CD8-positive, alpha-beta memory T cell (primary cell): ENCODE measurements around the gene HJURP. TPM values are rescaled to one million over a fixed set of nuclear protein-coding genes. Genes with fewer than 3 reads are reported as not detected.
A peak's percentile ranks its signal among the peaks of the same experiment; 100 is the strongest.

Source experiments
- CTCF ChIA-PET: fragments of 350-600 bp; sonication (Branson Sonifier 250); formaldehyde crosslinking; loops from one replicate; lab custom pipeline; 2021; ENCODE audit warnings: antibody characterized with exemption; lab: Charles Lee
- POLR2A ChIA-PET: fragments of 350-600 bp; sonication (Branson Sonifier 250); formaldehyde crosslinking; loops from one replicate; lab custom pipeline; 2021; ENCODE audit warnings: antibody characterized with exemption; lab: Charles Lee
- DNase-seq, 5 donors: peaks; one replicate each; pipeline versions ENCODE4 v3.0.0 to v3.0.0-alpha.2; 2020 to 2022; ENCODE audit warnings: mixed read lengths in 1 of 5
- H3K27ac ChIP-seq: one replicate; pipeline ENCODE4 v1.7.0; 2013; ENCODE audit warnings: low read depth, mild to moderate bottlenecking, low read length, moderate library complexity
- H3K27me3 ChIP-seq: 2 replicates; pipeline ENCODE4 v1.7.0; 2013; ENCODE audit warnings: low read length, mild to moderate bottlenecking; ENCODE audit not compliant: insufficient read depth, poor library complexity, severe bottlenecking
- H3K36me3 ChIP-seq: 2 replicates; pipeline ENCODE4 v1.7.0; 2013; ENCODE audit warnings: mild to moderate bottlenecking, low read length, moderate library complexity; ENCODE audit not compliant: insufficient read depth
- H3K4me1 ChIP-seq: 2 replicates; pipeline ENCODE4 v1.7.0; 2013; ENCODE audit warnings: mild to moderate bottlenecking, low read length, moderate library complexity; ENCODE audit not compliant: insufficient read depth
- H3K4me3 ChIP-seq: 2 replicates; pipeline ENCODE4 v1.7.0; 2013; ENCODE audit warnings: mild to moderate bottlenecking, low read length
- H3K9me3 ChIP-seq: 2 replicates; pipeline ENCODE4 v1.7.0; 2013; ENCODE audit warnings: mild to moderate bottlenecking, low read length
- H3K27ac Mint-ChIP-seq, 8 donors: one replicate each; pipeline ENCODE4 v1.8.0; 2020 to 2021; ENCODE audit warnings: mixed read lengths in 8 of 8, mild to moderate bottlenecking in 6 of 8, inconsistent platforms in 3 of 8, moderate library complexity in 3 of 8
- H3K27me3 Mint-ChIP-seq, 2 donors: one replicate each; pipeline ENCODE4 v1.8.0; 2020 to 2021; ENCODE audit warnings: mixed read lengths in 2 of 2, mild to moderate bottlenecking in 1 of 2, moderate library complexity in 1 of 2
- H3K36me3 Mint-ChIP-seq, 3 donors: one replicate each; pipeline ENCODE4 v1.8.0; 2020 to 2021; ENCODE audit warnings: mixed read lengths in 3 of 3, inconsistent platforms in 1 of 3, mild to moderate bottlenecking in 1 of 3
- H3K4me1 Mint-ChIP-seq, 3 donors: one replicate each; pipeline ENCODE4 v1.8.0; 2020 to 2021; ENCODE audit warnings: mixed read lengths in 3 of 3, inconsistent platforms in 1 of 3, mild to moderate bottlenecking in 1 of 3
- H3K4me3 Mint-ChIP-seq, 7 donors: one replicate each; pipeline ENCODE4 v1.8.0; 2020 to 2021; ENCODE audit warnings: mixed read lengths in 7 of 7, mild to moderate bottlenecking in 6 of 7, moderate library complexity in 4 of 7, inconsistent platforms in 2 of 7
- H3K9me3 Mint-ChIP-seq, 5 donors: one replicate each; pipeline ENCODE4 v1.8.0; 2020 to 2022; ENCODE audit warnings: mixed read lengths in 5 of 5, mild to moderate bottlenecking in 3 of 5, moderate library complexity in 2 of 5, inconsistent platforms in 1 of 5
- polyA plus RNA-seq: library from polyadenylated mRNA; unstranded; fragments of 300-500 nt; fragmentation: Illumina TruSeq; gene quantifications from one replicate; pipeline ENCODE4 v1.2.3, GENCODE V29; 2021
- total RNA-seq, 2 experiments: library from RNA; stranded (reverse); gene quantifications; one replicate each; pipeline ENCODE4 v1.2.3, GENCODE V29; 2021

The HJURP gene
- total and polyA plus RNA-seq, 3 experiments from 2014 or later = 37.9 to 41.2 TPM; not detected in 1

DNA sequence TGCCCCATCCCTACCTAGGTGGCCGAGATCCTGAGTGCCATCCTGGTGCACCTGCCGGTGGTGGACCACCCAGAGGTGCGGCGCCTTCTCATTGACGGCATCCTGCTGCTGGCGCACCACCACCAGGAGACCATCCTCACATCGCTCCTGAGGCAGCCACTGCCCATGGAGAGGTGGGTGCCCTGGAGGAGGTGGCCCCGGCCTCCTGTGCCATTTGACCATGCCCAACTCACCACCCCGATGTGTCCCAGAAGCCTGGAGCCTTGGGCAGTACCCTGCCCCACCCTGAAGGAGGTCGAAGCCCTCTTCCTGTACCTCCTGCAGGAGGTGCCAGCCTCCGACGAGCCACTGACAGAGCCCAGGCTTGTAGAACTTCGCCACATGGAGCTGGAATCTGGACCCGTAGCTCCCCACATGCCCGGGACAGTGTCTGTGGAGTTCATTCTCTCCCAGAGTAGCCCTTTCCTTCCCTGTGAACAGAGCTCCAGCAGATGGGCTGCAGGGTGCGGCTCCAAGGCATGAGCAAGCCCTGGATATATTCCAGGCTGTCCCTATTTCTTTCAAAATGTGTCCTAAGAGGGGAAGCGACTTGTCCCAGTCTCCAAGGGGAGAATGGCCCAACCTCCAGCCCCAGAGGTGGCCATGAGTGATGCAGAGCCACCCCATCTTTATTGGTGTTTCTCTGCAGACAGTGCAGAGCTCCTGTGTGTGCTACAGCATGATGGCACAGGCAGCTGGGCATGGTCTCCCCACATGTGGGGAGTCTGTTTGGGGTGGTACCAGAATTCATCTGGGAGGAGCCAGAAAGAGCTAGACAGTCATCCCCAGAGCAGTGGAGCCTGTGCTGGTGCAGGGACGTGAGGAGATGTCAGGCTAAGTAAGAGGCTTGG lies 34.2 kb downstream of the HJURP start:
- H3K36me3 Mint-ChIP-seq = no peaks in the 10 kb centered on the region
- Histone ChIP-seq H3K27ac (no peak overlapping the region), H3K27me3 (no peaks in the 10 kb centered on the region), H3K4me1 (no peaks in the 10 kb centered on the region), H3K9me3 (no peaks in the 10 kb centered on the region), H3K4me3 (no peak overlapping the region), H3K36me3 (no peaks in the 10 kb centered on the region)
- H3K9me3 Mint-ChIP-seq = no peaks in the 10 kb centered on the region
- no peak overlapping the region for H3K4me3 Mint-ChIP-seq
- DNase-seq = peak in 1 of 5 donors; percentile 37
- H3K27ac Mint-ChIP-seq = no peak overlapping the region
- CTCF ChIA-PET = no interaction called here
- H3K4me1 Mint-ChIP-seq = no peaks in the 10 kb centered on the region
- H3K27me3 Mint-ChIP-seq = peaks cover 3 to 32% of the 10 kb centered on the region in 2 donors
- POLR2A ChIA-PET = no interaction called here

DNA sequence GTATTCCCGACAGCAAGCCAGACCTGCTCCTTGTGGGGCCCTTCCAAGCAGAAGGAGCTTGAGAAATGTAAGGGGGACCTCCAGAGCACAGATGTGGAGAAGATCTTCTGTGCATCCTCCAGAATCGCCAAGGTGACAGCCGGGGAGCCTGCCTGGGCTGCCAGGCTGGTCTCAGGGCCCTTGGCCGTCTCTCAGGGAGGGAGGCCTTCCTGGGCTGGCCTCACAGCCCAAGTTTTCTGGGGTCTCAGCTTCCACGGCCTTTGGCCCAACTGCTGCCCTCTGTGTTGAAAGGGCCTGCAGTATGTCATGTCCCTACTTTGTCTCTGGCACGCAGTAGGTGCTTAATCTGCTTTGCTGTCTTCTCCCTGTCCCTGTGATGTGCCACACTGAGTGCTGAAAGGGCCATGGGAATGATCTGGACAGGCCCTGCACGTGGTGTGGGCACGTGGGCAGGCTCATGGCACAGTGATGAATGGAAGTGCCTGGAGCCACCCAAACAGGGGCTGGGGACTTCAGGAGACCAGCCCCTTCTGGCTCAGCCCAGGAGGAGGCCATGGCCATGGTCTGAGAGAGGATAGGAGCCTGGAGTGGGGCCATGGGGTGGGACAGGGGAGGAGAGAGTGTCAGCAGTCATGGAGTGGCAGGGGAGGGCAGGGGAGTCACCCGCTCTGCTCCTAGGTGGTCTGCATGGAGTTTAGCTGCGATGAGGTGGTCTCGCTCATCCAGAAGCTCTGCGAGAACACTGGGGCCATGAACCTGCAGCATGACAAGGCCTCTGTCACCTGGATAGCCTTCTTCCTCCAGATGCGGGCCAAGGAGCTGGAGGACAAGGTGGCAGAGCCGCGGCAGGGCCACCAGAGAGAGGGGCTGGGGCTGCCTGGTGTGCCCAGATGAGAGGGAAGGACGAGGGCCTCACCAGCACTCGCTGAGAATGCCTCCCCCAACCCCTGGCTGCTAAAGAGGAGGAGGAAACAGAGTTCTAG lies 35.4 kb downstream of the HJURP start:
- Mint-ChIP-seq H3K27ac (no peak overlapping the region), H3K4me1 (no peaks in the 10 kb centered on the region), H3K4me3 (no peak overlapping the region), H3K27me3 (peaks cover 3 to 31% of the 10 kb centered on the region in 2 donors), H3K9me3 (no peaks in the 10 kb centered on the region), H3K36me3 (no peaks in the 10 kb centered on the region)
- DNase-seq = peak in 1 of 5 donors; percentile 13
- no peaks in the 10 kb centered on the region for H3K9me3 ChIP-seq
- no peaks in the 10 kb centered on the region for H3K27me3 ChIP-seq
- H3K4me3 ChIP-seq = no peak overlapping the region
- no peak overlapping the region for H3K27ac ChIP-seq
- H3K36me3 ChIP-seq = no peaks in the 10 kb centered on the region
- no peaks in the 10 kb centered on the region for H3K4me1 ChIP-seq
- ChIA-PET POLR2A (no interaction called here), CTCF (no interaction called here)

DNA sequence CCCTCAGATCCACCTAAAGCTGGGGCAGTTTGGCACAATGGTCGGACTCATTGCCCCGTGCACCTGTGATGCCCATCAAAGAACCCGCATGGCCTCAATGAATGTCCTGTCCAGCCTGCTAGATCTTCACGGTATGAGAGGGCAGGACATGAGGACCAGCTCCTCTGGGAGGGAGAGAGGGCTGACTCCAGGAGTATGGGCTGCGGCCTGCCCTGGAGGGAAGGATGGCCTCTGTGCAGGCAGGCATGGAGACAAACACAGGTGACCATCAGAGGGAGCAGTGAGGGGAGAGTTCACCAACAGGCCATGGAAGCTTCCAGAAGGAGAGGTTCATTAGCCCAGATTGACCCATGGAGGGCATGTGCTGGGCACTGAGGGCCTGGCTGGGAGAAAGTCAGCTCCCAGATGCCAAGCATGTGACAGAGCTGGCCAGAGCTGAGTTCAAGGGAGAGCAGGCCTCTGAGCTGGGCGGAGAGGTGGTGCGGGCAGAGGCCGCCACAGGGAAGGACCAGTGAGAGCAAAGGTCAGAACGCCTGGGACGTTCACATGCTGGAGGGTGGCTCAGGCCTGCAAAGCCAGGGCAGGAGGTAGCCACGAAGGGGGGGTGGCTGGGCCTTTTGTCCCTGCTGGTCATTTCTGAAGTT lies 36.2 kb downstream of the HJURP start:
- no peaks in the 10 kb centered on the region for H3K4me1 ChIP-seq
- Mint-ChIP-seq H3K4me3 (peak overlapping the region in 1 of 7 donors; percentile 9), H3K27ac (no peak overlapping the region), H3K27me3 (peaks cover 3 to 31% of the 10 kb centered on the region in 2 donors), H3K4me1 (no peaks in the 10 kb centered on the region), H3K9me3 (no peaks in the 10 kb centered on the region), H3K36me3 (no peaks in the 10 kb centered on the region)
- peak in 1 of 5 donors; percentile 40 for DNase-seq
- POLR2A ChIA-PET = no interaction called here
- H3K27ac ChIP-seq = no peak overlapping the region
- H3K27me3 ChIP-seq = no peaks in the 10 kb centered on the region
- H3K4me3 ChIP-seq = no peak overlapping the region
- H3K36me3 ChIP-seq = no peaks in the 10 kb centered on the region
- H3K9me3 ChIP-seq = no peaks in the 10 kb centered on the region
- CTCF ChIA-PET = no interaction called here

DNA sequence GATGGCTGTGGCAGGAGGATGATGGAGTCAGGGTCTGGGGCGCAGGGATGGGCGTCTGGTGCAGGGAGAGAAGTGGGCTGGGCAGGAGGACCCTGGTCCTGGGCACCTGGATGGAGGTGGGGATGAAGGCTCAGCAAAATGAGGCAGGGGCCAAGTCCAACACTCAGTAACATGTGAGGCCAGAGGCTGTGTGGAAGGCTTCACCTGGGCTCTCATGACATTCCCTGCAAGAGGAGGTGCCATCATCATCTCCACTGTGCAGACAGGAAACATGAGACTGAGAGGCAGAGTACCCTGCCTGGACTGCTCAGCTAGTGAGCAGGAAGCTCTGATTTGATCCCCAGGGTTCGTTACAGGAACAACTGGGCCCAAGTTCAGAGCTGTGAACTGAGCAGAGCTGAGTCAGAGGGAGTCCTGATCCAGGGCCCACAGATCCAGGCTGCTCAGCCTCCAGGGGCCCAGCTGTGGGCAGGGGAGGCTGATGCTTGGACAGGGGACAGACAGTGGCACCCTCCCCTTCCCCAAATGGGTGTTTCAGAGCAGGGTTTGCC lies 36.9 kb downstream of the HJURP start:
- no peaks in the 10 kb centered on the region for H3K36me3 ChIP-seq
- peak in 1 of 5 donors; percentile 12 for DNase-seq
- Mint-ChIP-seq H3K4me1 (no peaks in the 10 kb centered on the region), H3K36me3 (no peaks in the 10 kb centered on the region), H3K9me3 (no peaks in the 10 kb centered on the region), H3K27me3 (peaks cover 3 to 31% of the 10 kb centered on the region in 2 donors), H3K27ac (peak overlapping the region in 1 of 8 donors; percentile 44), H3K4me3 (no peak overlapping the region)
- no peaks in the 10 kb centered on the region for H3K27me3 ChIP-seq
- POLR2A ChIA-PET = no interaction called here
- no peaks in the 10 kb centered on the region for H3K9me3 ChIP-seq
- H3K4me3 ChIP-seq = no peak overlapping the region
- no peak overlapping the region for H3K27ac ChIP-seq
- no peaks in the 10 kb centered on the region for H3K4me1 ChIP-seq
- CTCF ChIA-PET = no interaction called here

DNA sequence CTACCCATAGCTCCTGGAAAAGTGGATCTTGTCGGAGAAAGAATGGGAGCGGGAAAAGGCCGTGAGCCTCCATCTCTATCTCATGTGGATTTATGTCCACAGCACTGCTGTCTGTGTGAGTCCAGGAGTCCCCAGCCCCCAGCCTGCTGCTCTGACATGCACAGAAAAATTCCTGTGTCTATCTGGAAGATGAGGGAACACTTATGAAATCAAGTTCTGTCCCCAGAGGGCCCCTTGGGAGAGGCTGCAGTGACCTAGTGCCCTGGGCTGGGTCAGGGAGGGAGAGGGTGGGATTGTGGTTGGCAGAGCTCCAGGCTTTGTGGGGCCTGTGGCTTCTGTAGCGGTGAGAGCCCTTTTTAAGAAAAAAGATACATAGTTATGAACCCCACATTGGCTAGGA lies 37.6 kb downstream of the HJURP start:
- H3K27me3 ChIP-seq = no peaks in the 10 kb centered on the region
- DNase-seq = peak in 1 of 5 donors; percentile 9
- H3K36me3 Mint-ChIP-seq = no peaks in the 10 kb centered on the region
- no peak overlapping the region for H3K27ac Mint-ChIP-seq
- no peaks in the 10 kb centered on the region for H3K4me1 Mint-ChIP-seq
- CTCF ChIA-PET = no interaction called here
- no peak overlapping the region for H3K4me3 Mint-ChIP-seq
- peaks cover 3 to 35% of the 10 kb centered on the region in 2 donors for H3K27me3 Mint-ChIP-seq
- POLR2A ChIA-PET = no interaction called here
- no peaks in the 10 kb centered on the region for H3K36me3 ChIP-seq
- no peaks in the 10 kb centered on the region for H3K4me1 ChIP-seq
- no peaks in the 10 kb centered on the region for H3K9me3 ChIP-seq
- H3K4me3 ChIP-seq = no peak overlapping the region
- no peak overlapping the region for H3K27ac ChIP-seq
- H3K9me3 Mint-ChIP-seq = no peaks in the 10 kb centered on the region

DNA sequence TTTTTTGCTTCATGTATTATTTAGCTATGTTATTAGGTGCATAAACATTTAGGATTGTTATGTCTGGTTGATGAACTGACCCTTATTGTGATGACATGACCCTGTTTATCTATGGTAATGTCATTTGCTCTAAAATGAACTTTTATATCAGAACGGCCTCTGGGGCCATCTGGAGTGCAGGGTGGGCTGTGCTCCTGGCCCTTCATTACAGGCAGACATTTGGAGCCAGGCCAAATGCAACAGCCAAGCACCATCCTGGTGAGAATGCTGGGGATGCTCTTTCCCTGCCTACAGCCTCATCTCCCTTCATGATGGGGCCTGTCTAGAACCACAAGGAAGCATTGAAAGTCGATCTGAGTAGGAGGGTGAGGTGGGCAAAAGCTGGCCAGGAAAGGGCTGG lies 38.0 kb downstream of the HJURP start:
- no peaks in the 10 kb centered on the region for H3K4me1 Mint-ChIP-seq
- no peaks in the 10 kb centered on the region for H3K36me3 ChIP-seq
- H3K27ac ChIP-seq = no peak overlapping the region
- DNase-seq = no peak
- no peaks in the 10 kb centered on the region for H3K9me3 Mint-ChIP-seq
- no peaks in the 10 kb centered on the region for H3K4me1 ChIP-seq
- H3K27me3 ChIP-seq = no peaks in the 10 kb centered on the region
- H3K4me3 ChIP-seq = no peak overlapping the region
- no peak overlapping the region for H3K27ac Mint-ChIP-seq
- peaks cover 6 to 31% of the 10 kb centered on the region in 2 donors for H3K27me3 Mint-ChIP-seq
- ChIA-PET CTCF (no interaction called here), POLR2A (no interaction called here)
- H3K36me3 Mint-ChIP-seq = no peaks in the 10 kb centered on the region
- no peaks in the 10 kb centered on the region for H3K9me3 ChIP-seq
- H3K4me3 Mint-ChIP-seq = no peak overlapping the region

DNA sequence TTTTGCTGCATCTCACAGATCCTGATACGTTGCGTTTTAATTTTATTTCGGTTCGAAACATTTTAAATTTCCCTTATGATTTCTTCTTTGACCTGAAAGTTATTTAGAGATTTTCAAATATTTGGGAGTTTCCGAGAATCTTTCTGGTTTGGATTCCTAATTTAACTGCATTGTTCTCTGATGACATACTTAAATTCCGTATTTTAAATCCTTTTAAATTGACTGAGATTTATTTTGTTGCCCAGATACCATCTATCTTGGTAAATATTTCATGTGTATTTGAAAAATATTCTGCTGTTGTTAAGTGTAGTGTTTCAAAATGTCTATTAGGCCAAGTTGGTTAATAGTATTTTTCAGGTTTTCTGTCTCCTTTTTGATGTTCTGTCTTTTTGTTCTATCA lies 38.5 kb downstream of the HJURP start:
- H3K36me3 Mint-ChIP-seq = no peaks in the 10 kb centered on the region
- no peak for DNase-seq
- no peaks in the 10 kb centered on the region for H3K9me3 ChIP-seq
- H3K4me1 Mint-ChIP-seq = no peaks in the 10 kb centered on the region
- H3K27me3 ChIP-seq = no peaks in the 10 kb centered on the region
- no peaks in the 10 kb centered on the region for H3K9me3 Mint-ChIP-seq
- H3K27ac ChIP-seq = no peak overlapping the region
- no peak overlapping the region for H3K4me3 ChIP-seq
- CTCF ChIA-PET = no interaction called here
- no peak overlapping the region for H3K4me3 Mint-ChIP-seq
- no peak overlapping the region for H3K27ac Mint-ChIP-seq
- no peaks in the 10 kb centered on the region for H3K36me3 ChIP-seq
- POLR2A ChIA-PET = no interaction called here
- peaks cover 6 to 32% of the 10 kb centered on the region in 2 donors for H3K27me3 Mint-ChIP-seq
- H3K4me1 ChIP-seq = no peaks in the 10 kb centered on the region
